ENCODE results near the gene POLR3K. TPM values are rescaled to one million over a fixed set of nuclear protein-coding genes. Genes with fewer than 3 reads are reported as not detected.

POLR3K gene
- total and polyA plus RNA-seq, 10 donors = 5.2 to 24.1 (median 13.7) TPM

GRCh38 chr16:91484-91883 is 38.1 kb upstream of the POLR3K start:
- no peak overlapping the region for H3K4me3 ChIP-seq
- no peaks in the 10 kb centered on the region for H3K9me3 ChIP-seq
- H3K27ac ChIP-seq = no peak overlapping the region
- peaks cover 0 to 91% (median 37%) of the 10 kb centered on the region in 6 donors for H3K36me3 ChIP-seq
- 46 to 72% (median 65%) methylated on average over 9 of the region's 9 CpGs for WGBS, 5 donors
- TF ChIP-seq CTCF (IDR thresholded peaks at IDR 0.05 in 8 of 11, conservative IDR thresholded peaks at IDR 0.05 in 3 of 11) = no peak
- TF ChIP-seq POLR2A (IDR thresholded peaks at IDR 0.05) = no peak
- TF ChIP-seq POLR2AphosphoS5 (IDR thresholded peaks at IDR 0.05) = no peak
- intact Hi-C loops (cut with DNase I; ENCODE audit: low total_unique reads) = no loop called here
- H3K4me1 ChIP-seq = peaks cover 0 to 9% (median under 1%) of the 10 kb centered on the region in 6 donors
- no peaks in the 10 kb centered on the region for H3K27me3 ChIP-seq (replicated peaks in 1 of 7)
- no peak for DNase-seq

- H3K36me3 ChIP-seq = peaks cover 0 to 98% (median 47%) of the 10 kb centered on the region in 6 donors
Measured at GRCh38 chr16:89391-90302, 36.2 kb upstream of the POLR3K start.

GRCh38 chr16:88613-89012 is 35.2 kb upstream of the POLR3K start:
- Histone ChIP-seq H3K9me3 (no peaks in the 10 kb centered on the region), H3K27me3 (replicated peaks in 1 of 7) (no peaks in the 10 kb centered on the region), H3K27ac (no peak overlapping the region), H3K4me3 (no peak overlapping the region), H3K4me1 (peaks cover 21 to 35% (median 28%) of the 10 kb centered on the region in 6 donors), H3K36me3 (peaks cover 0 to 98% (median 47%) of the 10 kb centered on the region in 6 donors)
- intact Hi-C loops (cut with DNase I; ENCODE audit: low total_unique reads) = no loop called here
- DNase-seq = no peak
- TF ChIP-seq POLR2A (IDR thresholded peaks at IDR 0.05) (no peak), POLR2AphosphoS5 (IDR thresholded peaks at IDR 0.05) (peak in 1 of 3 donors; percentile 23), CTCF (IDR thresholded peaks at IDR 0.05 in 8 of 11, conservative IDR thresholded peaks at IDR 0.05 in 3 of 11) (no peak)
- WGBS, 5 donors = 92 to 96% (median 96%) methylated on average over 9 to 14 of the region's 14 CpGs

More at GRCh38 chr16:89391-90302, 36.2 kb upstream of the POLR3K start:
- H3K27ac ChIP-seq = no peak overlapping the region
- H3K9me3 ChIP-seq = no peaks in the 10 kb centered on the region
- 92 to 96% (median 93%) methylated on average over 22 to 30 of the region's 30 CpGs for WGBS, 5 donors
- H3K27me3 ChIP-seq (replicated peaks in 1 of 7) = no peaks in the 10 kb centered on the region
- peaks cover 10 to 25% (median 18%) of the 10 kb centered on the region in 6 donors for H3K4me1 ChIP-seq
- no peak for DNase-seq
- TF ChIP-seq CTCF (IDR thresholded peaks at IDR 0.05 in 8 of 11, conservative IDR thresholded peaks at IDR 0.05 in 3 of 11) (no peak), POLR2AphosphoS5 (IDR thresholded peaks at IDR 0.05) (peak in 1 of 3 donors; percentile 49), POLR2A (IDR thresholded peaks at IDR 0.05) (no peak)
- intact Hi-C loops (cut with DNase I; ENCODE audit: low total_unique reads) = no loop called here
- H3K4me3 ChIP-seq = no peak overlapping the region

- H3K4me3 ChIP-seq = no peak overlapping the region
- WGBS, 5 donors = 87 to 94% (median 91%) methylated on average over 12 to 23 of the region's 23 CpGs
- peaks cover 0 to 94% (median 47%) of the 10 kb centered on the region in 6 donors for H3K36me3 ChIP-seq
- TF ChIP-seq CTCF (IDR thresholded peaks at IDR 0.05 in 8 of 11, conservative IDR thresholded peaks at IDR 0.05 in 3 of 11) (no peak), POLR2A (IDR thresholded peaks at IDR 0.05) (no peak), POLR2AphosphoS5 (IDR thresholded peaks at IDR 0.05) (peak in 2 of 3 donors; percentile 32 to 69)
- no peaks in the 10 kb centered on the region for H3K9me3 ChIP-seq
- no peaks in the 10 kb centered on the region for H3K27me3 ChIP-seq (replicated peaks in 1 of 7)
- no peak for DNase-seq
- H3K4me1 ChIP-seq = peaks cover 25 to 50% (median 36%) of the 10 kb centered on the region in 6 donors
- peak overlapping the region in 4 of 8 donors; percentile 74 to 86 (median 81) for H3K27ac ChIP-seq
- intact Hi-C loops (cut with DNase I; ENCODE audit: low total_unique reads) = no loop called here
Measured at GRCh38 chr16:86483-86952, 33.1 kb upstream of the POLR3K start.
